ENCODE data around the gene AIG1.
"Not testable (repeated sequence)": the region's sequence is repeated elsewhere in the genome, so short reads cannot be mapped to it uniquely, and the experiment has no call there.

The AIG1 gene

DNA sequence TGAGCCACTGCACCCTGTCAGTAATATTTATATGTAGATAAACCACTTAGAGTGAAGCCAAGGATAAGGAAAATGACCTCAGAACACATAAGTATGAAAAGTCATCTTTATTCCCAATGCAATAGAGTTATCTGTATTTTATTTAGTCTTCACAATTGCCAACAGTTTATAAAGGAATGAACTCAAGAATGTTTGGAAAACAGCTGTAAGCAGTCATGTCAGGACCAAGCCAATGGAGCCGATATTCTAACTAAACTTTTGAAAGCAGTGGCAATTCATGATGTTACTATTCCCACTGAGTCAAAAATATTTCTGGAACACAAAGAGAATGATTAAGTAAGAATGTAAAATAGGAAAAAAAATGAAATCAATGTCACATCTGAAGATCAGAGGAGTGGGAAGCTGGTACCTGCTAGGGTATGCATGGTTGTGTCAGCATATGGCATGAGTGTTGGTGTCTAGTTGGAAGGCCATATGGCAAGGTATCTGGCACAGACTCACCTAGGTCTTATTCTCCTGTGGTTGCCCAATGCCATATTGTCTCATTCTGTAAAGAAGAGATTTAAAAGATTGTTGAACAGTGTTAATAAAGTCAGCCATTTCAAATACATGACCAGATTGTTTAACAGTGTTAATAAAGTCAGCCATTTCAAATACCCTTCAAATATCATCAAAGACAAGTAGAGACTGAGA, 271.6 kb downstream of the AIG1 start:
- no peak for DNase-seq (ENCODE audit: low spot score)

DNA sequence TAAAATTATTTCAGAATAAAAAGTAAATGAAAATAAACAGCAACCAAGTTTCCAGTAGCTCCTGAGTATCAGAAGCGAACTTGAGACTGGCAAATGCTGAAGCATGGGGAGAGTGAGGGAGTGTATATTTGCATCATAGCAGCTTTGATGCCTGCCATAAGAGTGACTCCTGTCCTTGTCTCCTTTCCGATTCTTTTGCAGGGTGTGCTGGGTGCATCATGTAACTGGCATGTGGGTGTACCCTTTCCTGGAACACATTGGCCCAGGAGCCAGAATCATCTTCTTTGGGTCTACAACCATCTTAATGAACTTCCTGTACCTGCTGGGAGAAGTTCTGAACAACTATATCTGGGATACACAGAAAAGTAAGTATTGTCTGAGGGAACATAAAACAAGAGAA, 272.4 kb downstream of the AIG1 start:
- no peak for DNase-seq (ENCODE audit: low spot score)

- no peak for DNase-seq (ENCODE audit: low spot score)
Measured at GRCh38 chr6:143333749-143334520, 273.2 kb downstream of the AIG1 start.

GRCh38 chr6:143335865-143336264, 275.2 kb downstream of the AIG1 start:
- no peak for DNase-seq (ENCODE audit: low spot score)

DNA sequence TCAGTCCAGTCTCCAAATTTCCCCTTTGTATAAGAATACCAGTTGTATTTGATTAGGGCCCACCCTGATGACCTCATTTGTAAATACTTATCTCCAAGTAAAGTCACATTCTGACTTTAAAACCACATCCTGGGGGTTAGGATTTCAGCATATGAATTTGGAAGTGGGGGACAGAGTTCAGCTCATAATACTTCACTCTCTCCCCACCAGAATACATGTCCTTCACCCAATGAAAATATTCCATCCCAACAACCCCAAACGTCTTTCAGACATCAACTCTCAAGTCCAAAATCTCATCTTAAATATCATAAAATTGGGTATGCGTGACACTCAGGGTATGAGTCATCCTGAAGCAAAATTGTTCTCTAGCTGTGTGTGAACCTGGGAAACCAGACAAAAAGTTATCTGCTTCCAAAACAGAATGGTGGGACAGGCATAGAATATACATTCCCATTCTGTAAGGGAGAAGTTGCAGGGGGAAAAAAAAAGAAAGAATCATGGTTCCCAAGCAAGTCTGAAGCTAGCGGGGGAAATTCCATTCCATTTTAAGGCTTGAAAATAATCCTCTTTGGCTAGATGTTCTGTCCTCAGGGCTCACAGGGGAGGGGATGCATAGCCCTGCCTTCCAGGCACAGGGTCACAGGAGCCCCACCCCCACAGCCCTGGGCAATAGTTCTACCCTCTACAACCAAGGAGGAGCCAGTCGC, 275.9 kb downstream of the AIG1 start:
- no peak for DNase-seq (ENCODE audit: low spot score)

DNA sequence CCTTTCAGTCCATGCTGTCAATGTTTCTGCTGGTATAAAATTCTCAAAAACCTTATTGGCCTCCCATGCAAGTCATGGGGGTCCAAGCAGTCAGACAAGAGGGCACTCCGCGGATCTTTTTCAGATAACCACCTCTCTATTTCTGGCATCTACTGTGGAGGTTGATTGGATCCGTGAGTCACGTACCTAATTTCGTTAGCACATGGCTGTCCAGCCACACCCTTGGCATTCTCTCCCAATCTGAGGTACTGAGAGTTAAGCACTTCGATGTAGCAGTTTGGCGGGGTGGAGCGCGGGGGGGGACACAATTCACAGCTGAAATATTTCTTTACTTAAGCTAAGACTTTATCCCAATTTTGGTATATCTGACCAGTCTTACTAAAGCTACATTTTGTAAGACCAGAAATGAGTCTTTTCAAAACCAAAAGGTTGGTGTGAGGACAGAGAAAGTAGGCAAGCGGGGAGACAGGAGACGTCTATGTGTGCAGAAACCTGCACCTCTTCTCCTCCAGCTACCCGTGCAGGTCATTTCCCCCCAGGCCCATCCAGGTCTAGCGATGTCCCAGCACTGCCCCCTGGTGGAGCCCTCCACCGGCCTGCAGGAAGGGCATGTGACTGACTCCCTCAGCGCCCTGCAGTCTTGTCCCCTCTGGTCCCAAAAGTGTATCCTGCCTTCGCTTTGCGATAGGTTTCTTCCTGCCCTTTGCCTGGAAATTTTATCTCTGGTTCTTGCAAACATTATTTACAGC, 276.7 kb downstream of the AIG1 start:
- DNase-seq (ENCODE audit: low spot score): peak; percentile 41

- DNase-seq (ENCODE audit: low spot score): no peak
Measured at GRCh38 chr6:143339223-143339622, 278.5 kb downstream of the AIG1 start.

DNA sequence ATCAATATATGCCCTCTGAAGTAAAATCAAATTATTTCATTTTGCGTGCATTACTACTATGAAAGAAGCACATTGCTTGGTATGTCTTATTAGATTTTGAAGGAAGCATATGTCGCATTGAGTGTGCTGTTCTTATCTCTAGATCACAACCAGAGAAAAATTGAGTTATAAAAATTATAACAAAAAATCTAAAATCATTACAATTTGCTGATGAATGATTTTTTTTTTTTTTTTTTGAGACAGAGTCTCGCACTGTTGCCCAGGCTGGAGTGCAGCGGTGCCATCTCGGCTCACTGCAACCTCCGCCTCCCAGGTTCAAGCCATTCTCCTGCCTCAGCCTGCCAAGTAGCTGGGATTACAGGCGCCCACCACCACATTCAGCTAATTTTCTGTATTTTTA, 284.8 kb downstream of the AIG1 start:
- not testable (repeated sequence) for DNase-seq (ENCODE audit: low spot score)

- no peak for DNase-seq (ENCODE audit: low spot score)
Measured at GRCh38 chr6:143346004-143346403, 285.3 kb downstream of the AIG1 start.

DNA sequence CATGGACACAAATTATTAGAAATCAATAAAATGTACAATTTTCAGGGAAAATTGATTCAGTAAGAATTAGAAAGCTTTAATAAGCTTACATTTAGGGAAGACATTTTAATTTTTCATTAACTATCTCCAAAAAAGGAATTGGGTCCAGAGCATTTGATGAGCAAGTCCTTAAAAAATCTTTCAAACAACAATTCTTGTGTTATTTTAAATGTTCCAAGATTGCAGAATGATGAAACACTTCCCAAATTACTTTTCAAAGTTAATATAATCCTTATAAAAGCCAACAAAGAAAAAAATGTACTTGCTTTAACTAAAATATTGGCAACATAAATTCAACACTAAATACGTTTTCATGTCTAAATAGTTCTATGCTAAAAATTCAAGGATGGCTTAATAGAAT, 287.8 kb downstream of the AIG1 start:
- DNase-seq (ENCODE audit: low spot score): no peak

- no peak for DNase-seq (ENCODE audit: low spot score)
Measured at GRCh38 chr6:143349530-143349929, 288.8 kb downstream of the AIG1 start.

- no peak for DNase-seq (ENCODE audit: low spot score)
Measured at GRCh38 chr6:143356101-143356880, 295.6 kb downstream of the AIG1 start.

DNA sequence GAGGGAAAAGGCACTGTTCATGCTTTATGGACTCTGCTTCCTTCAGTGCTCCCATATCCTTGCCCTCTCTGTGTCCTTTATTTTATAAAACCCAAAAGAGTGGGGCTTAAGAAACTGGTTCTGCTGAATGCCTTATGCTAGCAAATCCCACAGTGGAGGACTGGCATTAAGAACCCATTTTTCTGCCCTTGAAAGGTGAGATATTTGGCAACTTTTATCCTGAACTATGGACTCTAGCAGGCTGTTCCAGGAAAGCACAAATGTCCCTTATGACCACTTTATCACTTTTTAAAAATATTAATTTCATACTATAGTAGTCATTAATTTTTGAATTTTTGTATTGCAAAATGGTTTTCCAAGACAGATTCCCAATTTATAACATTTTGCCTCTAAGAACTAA, 296.5 kb downstream of the AIG1 start:
- DNase-seq (ENCODE audit: low spot score): no peak

DNA sequence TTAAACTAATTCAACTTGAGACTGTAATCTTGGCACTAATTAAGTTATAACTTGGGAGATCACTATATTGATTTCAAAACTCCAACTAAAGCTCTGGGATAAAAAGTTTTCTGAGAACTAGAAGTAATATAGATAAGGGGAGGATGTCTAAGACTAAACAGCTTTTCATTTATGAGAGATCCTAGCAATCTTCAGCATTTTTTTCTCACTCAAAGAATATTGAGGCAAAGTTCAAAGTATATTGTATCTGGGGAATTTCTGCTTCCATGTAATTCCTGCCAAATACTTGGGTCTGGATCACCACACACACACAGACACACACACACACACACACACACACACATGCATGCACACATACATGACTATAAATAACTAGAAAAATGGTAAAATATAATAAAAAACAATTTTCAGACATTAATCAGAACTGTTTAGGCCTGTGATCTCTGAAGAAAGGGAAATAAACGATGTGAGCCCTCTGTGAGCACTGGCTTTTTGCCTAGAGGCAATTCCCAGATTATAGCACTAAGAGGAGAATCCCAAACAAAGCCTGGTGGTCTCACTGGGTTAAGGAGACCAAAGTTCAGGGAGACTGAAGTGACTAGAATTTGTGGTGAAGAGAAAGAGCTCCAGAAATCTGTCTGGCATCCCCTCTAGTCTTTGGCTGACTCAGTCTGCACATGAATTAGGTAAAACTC, 297.0 kb downstream of the AIG1 start:
- no peak for DNase-seq (ENCODE audit: low spot score)

DNA sequence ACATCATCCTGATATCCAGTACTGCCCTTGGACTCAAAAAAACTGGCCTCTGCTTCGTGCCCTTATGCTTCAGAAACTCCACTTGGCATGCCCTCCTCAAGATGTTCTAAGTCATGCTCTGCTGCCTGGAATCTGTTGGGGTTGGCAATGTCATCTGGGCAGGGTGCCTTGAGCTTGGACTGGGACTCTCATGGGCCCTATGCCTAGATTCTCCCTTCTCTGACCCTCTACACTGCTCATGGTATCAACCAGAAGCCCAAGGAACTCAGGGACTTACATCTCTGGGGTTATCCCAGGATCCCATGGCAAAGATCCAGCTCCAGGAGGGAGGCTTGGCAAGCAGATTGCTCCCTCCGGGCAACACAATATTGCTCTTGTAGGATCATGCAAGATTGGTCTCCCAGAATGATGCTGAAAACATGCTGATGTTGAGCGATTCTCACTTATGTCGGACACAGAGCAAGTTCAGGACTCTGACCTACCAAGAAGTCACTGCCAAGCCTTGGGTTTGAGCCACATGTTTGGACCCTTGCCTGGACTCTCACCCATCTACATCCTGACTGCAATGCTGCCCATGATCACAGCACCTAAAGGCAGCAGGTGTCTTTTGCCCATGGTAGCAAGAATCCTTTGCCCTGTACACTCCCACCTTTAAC, 301.0 kb downstream of the AIG1 start:
- DNase-seq (ENCODE audit: low spot score): no peak

- no peak for DNase-seq (ENCODE audit: low spot score)
Measured at GRCh38 chr6:143362192-143362558, 301.5 kb downstream of the AIG1 start.

- no peak for DNase-seq (ENCODE audit: low spot score)
Measured at GRCh38 chr6:143363299-143363698, 302.6 kb downstream of the AIG1 start.

GRCh38 chr6:143368426-143368825, 307.7 kb downstream of the AIG1 start:
- DNase-seq (ENCODE audit: low spot score): no peak

GRCh38 chr6:143369971-143370370, 309.3 kb downstream of the AIG1 start:
- no peak for DNase-seq (ENCODE audit: low spot score)

- no peak for DNase-seq (ENCODE audit: low spot score)
Measured at GRCh38 chr6:143370812-143371370, 310.2 kb downstream of the AIG1 start.
